SKM-1 treated with dmso at 0.1 percent for 144 hours (cell line): ENCODE results near the gene NUDT13.
A peak's percentile ranks its signal among the peaks of the same experiment; 100 is the strongest.

Source experiments
- DNase-seq: peaks from one replicate; lab custom pipeline; 2025; ENCODE audit not compliant: unreplicated experiment; lab: John Stamatoyannopoulos, UW

Gene NUDT13

DNA sequence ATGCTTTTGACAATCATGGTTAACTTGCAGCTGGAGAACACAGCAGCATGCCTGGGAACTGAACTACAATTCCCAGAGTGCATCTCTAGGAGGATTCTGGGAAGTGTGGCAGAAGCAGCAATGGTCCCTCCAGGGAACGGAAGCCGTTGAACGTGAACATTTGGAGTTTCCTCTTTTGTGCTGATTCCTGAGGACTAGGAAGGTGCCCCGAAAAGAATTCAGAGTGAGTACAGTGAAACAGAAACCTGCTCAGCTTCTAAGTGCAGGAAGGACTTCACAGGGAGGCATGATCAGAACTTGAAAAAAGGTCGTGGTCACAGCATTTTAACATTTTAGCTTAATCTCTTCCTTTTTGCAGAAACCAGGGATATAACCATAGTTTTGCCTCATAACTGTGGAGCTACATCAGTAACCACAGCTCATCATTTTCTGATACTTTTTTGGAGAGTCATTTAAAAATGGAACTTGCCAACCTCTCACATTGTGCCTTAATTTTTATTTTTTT lies at the start of gene NUDT13:
TSS of gene NUDT13 (plus strand) at position 111 of the 505 bp plus-strand sequence. CDS start 3,911 bp downstream, outside the sequence.
- peak; percentile 84 for DNase-seq

DNA sequence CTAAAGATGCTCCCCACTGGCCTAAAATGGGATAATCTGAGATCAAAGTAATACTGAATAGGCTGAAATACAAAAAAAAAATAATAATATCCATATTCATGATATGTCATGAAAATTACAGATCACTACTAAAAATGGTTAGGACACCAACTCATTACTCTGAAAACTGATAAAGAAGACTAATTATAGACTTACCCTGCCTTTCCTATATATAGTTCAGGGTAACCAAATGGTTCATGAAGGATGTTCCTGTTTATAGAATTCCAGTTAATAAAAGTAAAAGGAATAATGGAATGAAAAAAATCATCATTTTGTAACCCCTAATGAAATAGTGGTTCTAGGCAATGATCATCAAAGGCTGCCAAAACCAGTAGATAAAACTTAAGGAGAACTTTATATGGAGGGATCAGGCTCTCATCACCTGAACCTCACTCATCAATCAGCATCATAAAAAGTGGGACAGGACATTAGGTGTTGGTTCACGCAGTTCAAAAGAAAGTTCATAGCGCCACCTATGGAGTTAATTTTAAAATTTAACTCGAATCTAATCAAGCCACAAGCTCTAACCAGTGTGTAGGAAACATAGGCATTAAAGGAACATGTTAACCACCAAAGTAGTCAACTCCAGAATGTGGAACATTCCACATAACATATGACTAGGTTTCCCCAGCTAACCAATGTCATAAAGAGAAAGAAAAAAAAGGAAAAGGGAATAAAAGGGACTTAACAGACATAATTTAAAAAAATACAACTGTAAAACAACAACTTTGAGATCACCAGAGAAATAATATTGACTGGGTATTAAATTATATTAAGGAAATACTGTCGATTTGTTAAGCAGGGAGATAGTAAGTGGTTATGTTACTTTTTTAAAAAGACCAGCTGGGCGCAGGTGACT lies 49.3 kb upstream of the NUDT13 start:
- peak; percentile 7 for DNase-seq

DNA sequence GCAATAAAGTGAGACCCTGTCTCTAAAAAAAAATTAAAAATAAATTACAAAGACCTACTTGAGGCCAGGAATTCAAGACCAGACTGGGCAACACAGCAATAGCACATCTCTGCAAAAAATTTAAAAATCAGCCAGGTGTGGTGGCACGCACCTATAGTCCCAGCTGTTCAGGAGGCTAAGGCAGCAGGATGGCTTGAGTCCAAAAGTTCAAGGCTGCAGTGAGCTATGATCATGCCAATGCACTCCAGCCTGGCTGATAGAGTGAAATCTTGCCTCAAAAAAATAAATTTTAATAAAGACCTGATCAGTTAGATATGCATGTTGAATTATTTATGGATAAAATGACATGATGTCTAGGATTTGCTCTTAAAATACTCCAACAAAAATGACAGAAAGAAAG lies 48.5 kb upstream of the NUDT13 start:
- no peak for DNase-seq

DNA sequence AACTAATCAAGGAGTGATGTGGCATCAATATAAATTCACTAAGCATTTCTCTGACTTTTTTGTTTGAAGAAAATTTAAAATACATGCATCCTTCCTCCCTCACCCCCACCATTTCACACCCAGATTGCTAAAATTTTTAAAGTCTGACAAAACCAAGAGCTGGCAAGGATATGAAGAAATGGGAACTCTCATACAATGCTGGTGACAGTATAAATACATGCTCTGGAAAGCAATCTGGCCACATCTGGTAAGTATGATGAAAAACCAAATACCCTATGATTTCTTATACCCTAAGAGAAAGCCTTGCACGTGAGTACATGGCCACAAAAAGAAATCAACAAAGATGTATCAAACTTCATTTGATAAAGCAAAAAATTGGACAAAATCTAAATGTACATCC lies 44.8 kb upstream of the NUDT13 start:
- DNase-seq, result no peak

DNA sequence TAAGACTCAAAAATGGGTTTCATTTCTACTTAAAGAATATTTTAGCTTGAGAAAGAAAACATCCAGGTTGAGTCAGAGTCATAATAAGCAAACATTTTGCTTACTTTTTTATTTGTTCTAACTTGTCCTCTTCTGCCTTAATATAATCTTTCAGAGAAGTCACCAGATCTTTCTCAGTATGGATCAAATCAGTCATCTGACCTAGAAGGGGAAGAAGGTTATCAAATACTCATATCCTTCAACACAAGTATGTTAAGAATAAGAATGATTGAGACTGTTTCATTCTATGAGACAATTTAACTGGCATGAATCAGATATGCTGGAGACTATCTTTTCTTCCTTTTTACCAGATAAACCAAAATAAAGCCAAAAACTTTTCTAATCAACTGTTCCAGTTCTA lies 36.6 kb upstream of the NUDT13 start:
- DNase-seq, result no peak

DNA sequence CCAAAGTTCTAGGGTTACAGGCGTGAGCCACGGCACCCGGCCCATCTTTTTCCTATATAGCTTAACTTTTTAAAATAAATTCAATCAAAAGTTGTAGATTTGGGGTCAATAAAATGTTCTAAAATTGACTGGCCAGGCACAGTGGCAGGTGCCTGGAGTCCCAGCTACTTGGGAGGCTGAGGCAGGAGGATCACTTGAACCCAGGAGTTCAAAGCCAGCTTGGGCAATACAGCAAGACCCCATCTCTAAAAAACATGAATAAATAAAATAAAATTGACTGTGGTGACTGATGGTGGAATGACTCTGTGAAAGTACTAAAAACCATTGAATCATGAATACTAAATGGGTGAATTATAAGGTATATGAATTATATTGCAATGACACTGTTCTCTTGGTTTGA lies 34.4 kb upstream of the NUDT13 start:
- no peak for DNase-seq

DNA sequence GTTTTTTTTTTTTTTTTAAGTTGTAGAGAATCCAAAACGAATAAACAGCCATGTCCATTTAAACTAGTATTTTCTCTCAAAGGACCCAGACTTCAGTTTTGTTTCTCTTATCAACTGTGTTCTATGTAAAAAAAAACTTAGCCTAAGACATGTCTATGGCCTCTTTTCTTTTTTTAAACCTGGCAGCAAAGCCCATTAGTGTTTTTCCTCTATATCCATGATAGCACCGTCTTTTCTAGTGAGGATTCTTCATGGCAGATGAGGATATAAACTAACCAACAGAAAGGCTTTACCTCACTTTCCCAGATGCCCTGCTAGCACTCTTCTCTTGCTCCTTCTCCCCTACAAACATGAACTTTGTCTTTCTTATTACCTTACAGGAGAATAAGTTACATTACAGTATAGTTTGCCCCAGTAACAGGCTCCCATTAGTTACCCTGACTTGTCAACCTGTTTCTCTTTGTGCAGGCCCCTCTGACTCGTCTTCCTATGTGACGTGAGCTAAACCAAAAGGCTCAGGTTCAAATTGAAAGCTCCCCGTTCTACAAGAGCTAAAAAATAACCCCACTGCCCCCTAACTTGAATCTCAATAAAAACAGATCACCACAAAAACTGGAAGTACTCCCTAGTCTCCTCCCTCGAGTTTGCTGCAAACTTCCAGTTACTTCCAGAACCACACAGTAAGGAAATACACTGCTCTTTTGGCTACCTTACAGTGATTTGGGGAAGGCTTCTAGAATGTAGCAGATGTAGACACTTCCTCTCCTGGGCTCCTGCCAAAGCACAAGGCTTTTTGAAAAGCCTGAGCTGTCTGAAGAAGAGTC lies 33.7 kb upstream of the NUDT13 start:
- DNase-seq, result peak; percentile 15

DNA sequence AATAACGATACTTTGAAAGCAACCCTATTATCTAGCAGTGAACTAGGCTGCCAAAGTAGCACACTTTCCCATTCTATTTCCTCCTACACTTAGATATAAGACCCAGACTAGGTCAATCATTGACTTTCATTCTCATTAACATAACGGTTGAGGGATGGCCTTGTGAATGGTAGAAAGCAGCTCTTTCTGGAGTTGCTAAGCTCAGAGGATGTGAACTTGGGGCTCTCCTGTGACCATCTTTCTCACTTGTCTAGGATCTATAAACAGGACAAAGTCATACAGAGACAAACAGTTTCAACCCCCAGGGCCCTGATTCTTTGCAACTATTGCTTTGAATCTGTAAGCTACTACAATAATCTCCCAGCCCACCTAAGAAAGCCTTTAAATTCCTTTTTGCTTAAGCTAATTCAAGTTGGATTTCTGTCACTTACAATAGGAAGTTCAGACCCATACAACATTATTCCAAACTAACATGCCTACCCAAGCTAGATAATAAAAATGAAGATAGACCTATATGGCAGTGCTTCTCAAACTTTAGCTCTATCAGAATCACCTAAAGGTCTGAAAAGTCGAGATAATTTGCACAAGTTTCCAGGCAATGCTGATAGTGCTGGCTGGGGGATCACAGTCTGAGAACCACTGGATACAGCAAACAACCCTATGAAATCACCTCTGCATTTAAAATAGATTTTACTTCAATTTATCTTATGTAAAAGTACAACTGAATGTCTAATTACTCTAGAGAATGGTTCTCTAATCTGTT lies 30.3 kb upstream of the NUDT13 start:
- DNase-seq, result no peak

DNA sequence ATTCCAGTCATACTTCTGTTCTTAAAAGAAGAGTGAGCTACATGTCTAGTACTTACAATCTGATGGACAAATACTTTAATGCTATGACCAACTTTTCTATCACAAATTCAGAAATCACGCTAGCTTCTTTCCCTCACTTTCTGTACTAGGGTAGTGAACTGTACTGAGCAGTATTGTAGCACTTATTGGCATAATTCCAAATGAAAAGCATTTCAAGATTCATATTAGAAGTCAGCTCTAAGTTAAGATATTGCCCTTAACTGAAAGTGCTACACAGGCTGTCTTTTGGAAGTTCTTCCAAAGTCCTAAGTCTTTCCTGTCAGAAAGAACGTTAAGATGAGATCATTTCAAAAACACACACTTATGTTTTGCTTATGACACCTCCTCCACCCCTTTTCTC lies 27.0 kb upstream of the NUDT13 start:
- no peak for DNase-seq

DNA sequence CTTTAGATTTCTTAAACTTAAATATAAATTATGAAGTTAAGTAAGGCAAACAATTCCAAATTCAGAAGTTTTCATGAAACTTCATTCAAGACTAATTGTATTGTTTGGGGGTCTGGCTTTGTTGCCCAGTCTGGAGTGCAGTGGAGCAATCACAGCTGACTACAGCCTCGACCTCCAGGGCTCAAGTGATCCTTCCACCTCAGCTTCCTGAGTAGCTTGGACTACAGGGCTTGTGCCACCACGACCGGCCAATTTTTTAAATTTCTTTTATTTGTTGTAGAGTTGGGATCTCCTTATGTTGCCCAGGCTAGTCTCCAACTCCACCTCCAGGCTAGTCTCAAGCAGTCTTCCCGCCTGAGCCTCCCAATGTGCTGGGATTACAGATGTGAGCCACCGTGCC lies 26.0 kb upstream of the NUDT13 start:
- DNase-seq, result no peak

DNA sequence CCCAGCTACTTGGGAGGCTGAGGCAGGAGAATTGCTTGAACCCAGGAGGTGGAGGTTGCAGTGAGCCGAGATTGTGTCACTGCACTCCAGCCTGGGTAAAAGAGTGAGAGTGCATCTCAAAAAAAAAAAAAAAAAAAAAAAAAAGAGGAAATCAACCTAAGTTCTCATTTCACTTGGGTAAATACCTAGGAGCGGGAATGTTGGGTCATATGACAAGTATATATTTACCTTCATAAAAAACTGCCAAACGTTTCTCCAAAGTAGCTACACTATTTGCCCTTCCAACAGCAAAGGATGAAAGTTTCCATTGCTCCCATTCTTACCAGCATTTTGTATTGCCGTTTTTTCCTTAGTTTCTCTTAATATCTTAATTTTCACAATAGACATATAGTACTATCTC lies 23.4 kb upstream of the NUDT13 start:
- DNase-seq, result no peak

DNA sequence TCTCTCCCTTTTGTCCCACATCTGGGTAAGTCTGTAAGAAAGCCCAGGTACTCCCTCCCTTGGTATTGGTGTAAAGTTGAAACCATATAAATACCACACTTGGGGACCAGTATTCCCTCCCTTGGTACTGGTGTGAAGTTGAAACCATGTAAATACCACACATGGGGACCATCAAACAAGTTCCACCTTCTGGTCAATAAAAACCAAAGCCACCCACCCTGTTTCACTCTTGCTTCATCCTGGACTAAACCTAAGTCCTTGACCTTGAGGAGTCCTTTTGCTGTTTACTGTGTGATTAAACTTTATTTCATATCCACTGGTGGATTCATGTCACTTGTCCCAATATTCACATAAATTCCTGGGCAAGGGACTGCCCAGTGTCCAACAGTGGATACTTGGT lies 22.0 kb upstream of the NUDT13 start:
- DNase-seq, result no peak

DNA sequence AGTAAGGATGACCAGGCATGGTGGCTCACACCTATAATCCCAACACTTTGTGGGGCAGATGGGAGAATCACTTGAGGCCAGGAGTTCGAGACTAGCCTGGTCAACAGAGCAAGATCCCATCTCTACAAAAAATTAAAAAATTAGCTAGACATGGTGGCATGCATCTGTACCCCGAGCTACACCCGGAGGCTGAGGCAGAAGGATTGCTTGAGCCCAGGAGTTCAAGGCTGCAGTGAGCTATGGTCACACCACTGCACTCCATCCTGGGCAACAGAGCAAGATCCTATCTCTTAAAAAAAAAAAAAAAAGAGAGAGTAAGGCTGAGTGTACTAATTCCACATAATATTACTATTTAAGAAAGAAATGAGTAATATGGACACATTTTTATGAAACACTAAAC lies 17.4 kb upstream of the NUDT13 start:
- DNase-seq, result no peak

DNA sequence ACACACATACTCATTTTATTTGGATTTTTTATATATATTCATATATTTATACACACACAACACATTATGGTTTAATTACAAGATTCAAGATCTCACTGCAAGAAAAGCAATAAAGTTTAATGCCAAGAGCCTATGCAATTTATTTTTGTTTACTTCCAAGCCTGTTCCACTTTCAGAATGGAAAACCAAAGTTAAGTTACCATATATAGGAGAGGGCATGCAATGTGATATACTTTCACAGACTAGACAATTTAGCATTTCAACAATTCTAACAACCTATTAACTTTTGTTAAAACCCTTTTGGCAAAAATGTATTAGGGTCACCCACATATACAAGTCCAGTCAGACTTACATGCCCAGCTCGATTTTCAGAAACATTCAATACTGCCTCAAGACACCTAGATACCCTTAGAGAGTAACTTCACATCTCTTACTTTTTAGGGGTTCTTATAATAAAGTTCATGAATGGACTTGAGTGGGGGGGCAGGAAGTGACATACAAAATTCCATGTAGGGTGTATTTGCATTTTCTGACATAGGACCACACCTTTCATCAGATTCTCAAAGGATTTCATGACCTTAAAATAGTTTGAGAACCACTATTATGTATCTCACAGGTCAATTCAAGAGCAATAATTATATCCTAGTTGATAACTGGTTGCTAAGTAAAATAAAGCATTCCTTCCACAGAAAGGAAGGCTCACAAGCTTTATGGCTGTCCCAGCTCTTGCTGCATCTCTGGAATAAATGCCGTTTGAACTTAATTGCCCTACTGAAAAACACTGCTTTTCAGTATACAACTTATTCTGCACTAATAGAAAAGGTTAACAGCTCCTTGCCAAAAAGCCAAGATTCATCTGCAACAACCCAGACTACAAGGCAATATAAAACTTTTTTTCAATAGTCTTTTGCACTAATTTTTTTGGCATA lies 16.1 kb upstream of the NUDT13 start:
- DNase-seq, result no peak

DNA sequence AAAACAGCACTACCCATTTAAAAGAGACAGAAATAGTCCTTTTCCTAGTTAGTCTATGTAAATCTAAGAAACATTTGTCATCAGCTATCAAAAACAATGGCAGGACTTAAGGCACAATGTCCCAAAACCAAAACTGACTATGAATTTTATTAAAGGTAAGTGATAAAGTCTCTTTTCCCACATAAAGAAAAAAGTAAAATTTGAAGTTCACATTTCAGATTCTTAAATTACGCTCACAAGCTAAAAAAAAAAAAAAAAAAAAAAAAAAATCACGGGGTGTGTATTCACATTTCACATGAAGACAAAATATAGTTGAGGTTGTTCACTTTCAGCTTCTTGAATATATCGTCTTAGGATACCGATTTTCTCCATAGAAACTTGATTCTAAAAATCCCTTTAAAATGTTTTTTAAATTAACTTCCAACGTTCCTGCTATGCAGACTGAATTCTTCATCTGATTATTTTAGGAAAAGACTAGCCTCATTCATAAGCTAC lies 15.2 kb upstream of the NUDT13 start:
- DNase-seq, result no peak

DNA sequence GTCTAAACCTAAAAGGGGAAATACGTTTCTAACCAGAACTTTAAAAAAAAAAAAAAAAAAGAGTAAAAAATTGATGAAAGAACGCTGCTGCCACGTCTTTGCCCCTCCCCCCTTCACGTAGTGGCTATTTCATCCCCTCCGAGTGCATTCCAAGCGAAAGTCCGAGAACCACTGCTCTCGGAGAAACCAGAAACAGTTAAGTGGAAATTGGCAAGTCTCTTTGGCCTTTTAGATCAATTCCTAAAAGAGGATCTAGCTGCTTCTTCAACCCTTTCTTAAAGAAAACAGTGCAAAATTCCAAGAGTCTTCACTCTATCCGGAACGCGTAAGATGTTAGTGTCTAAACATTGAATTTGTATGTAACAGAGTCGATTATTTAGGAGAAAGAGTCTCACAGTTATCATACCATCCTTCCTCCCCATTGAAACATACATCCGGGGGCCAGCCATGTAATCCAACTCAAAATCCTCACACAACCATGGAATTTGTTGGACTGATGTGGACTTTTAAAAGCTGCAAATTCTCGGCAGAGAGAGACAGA lies 14.7 kb upstream of the NUDT13 start:
- DNase-seq, result peak; percentile 29

DNA sequence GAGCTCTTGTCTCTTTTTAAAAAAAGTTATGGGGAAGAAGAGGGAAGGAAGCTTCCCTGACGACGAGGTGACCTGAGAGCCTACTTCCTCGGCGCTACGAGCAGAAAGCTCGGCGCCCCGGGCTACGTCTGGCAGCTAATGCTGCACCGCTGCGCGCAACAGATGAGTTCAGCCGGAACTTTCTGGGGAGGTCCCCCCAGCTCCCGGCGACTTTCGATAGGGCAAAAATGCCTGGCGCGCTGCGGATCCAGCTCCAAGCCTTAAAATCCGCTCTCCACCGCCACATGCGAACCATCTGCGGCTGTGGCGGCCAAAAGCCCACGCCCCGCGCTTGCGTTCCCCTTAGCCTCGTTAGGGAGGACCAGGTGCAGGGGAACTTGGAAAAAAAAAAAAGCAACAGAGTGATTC lies 14.2 kb upstream of the NUDT13 start:
- peak; percentile 49 for DNase-seq

DNA sequence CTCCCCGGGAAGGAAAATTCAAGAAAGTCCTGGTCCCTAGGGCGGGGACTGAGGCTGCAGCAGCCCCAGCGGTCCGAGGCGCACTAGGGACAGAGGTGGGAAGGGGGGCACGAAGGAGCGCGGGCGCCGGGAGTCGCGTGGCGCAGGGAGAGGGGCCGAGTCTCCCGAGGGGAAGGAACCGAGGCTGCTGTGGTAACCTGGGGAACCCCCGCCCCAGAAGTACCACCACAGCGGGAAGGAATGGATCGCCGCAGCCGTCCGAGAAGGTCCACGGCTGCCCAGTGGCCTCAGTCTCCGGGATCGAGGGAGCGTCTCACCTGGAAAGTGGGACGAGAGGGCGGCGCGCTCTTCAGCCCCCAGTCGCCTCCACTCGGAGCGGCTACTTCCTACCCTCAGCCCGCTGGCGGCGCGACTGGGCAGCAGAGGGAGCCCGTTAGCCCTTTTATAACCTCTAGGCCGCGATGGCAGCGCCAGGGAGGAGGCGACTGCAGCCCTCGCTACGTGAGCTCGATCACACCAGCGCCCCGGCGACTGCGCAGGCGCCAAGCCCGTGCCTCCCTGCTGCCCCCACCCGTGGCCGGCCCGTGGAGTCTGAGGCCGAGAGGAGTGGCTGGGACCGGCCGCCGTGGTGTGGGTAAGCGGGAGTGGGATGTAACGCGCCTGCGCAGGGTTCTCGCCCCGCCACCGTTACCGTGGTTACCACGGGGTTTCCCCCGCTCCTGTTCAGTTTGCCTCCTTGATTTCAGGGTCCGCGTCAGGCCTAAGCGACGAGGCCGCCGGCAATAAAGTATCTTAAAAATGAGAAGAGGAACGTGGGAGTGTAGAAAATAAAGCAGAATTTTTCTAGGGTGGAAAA lies 13.6 kb upstream of the NUDT13 start, which contains the start of gene P4HA1:
TSS of gene P4HA1 (minus strand) at position 418 of the 856 bp plus-strand sequence. CDS start 21,983 bp downstream, outside the sequence.
- peak; percentile 95 for DNase-seq

DNA sequence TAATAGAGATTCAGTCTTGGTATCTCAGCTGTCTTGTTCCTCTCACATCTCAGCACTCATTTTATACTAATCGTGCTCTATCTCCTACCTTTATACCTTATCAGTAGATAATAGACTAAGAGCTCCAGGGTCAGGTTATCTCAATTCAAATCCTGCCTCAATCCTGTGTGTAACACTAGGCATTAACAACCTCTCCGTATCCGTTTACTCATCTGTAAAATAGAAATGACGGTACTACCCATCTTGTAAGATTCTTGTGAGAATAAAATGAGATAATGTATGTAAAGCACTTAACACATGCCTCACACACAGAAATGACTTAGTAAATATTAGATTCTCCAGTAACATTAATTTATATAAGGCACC lies 13.0 kb upstream of the NUDT13 start:
- no peak for DNase-seq
